Activated CD4-positive, alpha-beta T cell treated with anti-CD3 and anti-CD28 coated beads, Interleukin-2, amount 50 U/mL, for 48 hours (primary cell): ENCODE results near the gene PPP2R1B.

ENCODE experiments used
- DNase-seq, 2 experiments: peaks; one replicate each; pipeline ENCODE4 v3.0.0-alpha.2; 2020

The PPP2R1B gene

GRCh38 chr11:111688013-111688412, 78.2 kb downstream of the PPP2R1B start:
- DNase-seq, result no peak

GRCh38 chr11:111684251-111684650, 81.9 kb downstream of the PPP2R1B start:
- no peak for DNase-seq

GRCh38 chr11:111683806-111684205, 82.4 kb downstream of the PPP2R1B start:
- DNase-seq, result no peak

- DNase-seq, result no peak
These were observed 85.6 kb downstream of the PPP2R1B start for GRCh38 chr11:111680486-111681175.
